CD4-positive, alpha-beta T cell treated with Interleukin-17A for 1 hour (primary cell): ENCODE measurements around the gene CCIN.
A peak's percentile ranks its signal among the peaks of the same experiment; 100 is the strongest.
"Not testable (repeated sequence)": the region's sequence is repeated elsewhere in the genome, so short reads cannot be mapped to it uniquely, and the experiment has no call there.

Experiments used
- DNase-seq: peaks from one replicate; pipeline ENCODE4 v3.0.0-alpha.2; 2020

CCIN gene

GRCh38 chr9:36169166-36169565, at the start of gene CCIN:
TSS of gene CCIN (plus strand) at chr9:36169388. CDS start at chr9:36169503, 115 bp downstream.
- DNase-seq: no peak

DNA sequence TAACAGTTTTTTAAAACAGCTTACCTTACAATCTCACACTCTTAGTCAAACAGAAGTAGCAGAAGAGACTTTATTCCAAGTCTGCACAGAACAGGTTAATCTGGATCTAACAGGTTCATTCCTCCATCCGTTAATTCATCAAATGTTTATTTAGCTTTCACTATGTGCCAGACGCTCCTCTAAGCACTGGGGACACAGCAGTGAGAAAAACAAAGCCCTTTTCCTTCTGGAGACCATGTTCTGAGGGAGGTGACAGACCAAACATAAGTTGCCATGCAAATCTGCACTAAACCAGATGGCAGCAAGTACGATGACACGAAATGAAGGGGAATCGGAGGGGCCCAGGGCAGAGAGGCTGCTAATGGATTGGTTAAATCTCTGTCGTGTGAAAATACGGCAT, 49.7 kb upstream of the CCIN start:
- no peak for DNase-seq

DNA sequence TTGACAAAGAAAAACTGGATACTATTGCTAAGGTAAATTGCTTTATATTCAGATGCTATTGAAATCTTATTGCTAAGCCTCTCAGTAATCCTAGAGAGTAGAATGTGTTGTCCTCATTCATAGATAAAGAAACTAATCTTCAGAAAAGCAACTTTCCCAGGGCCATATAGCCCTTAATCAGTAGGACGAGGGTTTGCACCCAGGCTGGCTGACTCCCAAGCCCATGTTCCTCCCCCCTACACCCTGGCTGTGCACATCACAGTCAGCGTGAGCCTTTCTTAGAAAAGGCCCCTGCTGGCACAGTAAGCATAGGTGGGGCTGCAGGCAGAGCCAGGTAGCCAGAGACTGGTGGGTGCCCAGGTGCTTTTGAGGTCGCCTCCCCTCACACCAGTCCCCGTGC, 48.5 kb upstream of the CCIN start:
- DNase-seq: no peak

DNA sequence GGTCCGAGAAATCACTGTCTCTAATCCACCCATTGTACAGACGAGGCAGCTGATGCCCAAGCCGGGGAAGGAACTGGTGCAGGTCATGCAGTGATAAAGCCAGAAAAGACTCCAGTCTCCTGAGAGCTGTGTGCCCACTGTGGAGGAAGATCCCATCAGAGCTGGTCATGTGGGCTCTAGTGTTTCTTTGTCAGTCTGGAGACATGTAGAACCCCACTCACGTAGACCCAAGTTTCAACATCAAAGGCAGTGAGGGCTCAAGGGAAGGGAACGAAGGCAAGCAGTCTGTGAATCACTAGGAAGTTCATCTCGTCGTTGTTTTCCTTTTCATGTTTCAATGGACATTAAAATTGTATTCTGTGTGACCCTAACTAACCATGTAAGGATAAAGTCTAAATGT, 47.2 kb upstream of the CCIN start:
- no peak for DNase-seq

DNA sequence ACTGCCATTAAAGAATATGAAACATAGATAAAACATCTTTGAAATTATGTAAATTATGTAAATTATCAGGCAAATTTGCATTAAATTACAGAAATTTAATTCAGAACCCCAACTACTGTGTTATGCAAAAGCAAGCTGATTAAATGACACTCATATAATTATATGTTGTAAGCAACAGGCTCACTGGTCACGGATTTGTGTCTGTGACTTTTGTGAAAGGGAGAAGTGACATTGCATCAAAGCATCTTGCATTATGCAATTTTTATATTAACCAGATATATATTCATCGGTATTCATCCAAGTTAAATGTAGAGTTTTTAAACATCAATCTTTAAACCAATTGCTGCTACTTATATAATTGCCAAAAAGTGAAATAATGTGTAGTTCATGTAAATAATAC, 45.7 kb upstream of the CCIN start:
- no peak for DNase-seq

GRCh38 chr9:36125062-36125855, 43.9 kb upstream of the CCIN start:
- DNase-seq: no peak

GRCh38 chr9:36126016-36126730, 43.0 kb upstream of the CCIN start:
- DNase-seq: no peak

GRCh38 chr9:36127652-36128244, 41.4 kb upstream of the CCIN start:
- peak; percentile 29 for DNase-seq

DNA sequence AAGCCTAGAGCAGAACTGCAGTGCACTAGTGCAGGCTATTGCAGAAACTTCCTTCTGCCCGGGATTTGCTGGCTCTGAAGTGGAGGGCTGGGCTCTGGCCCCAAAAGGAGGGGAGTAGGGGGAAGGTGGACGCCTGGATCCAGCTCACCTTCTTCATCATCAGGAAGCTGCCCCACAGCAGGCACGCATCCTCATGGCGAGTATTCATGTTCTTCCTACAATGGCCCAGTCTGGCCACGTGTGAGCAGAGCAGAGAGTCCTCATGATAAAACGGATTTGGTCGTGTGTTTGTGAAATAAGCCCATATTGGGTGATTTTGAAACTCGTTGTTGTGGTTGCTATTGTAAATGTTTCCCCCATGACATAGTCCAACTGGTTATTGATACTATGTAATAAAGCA, 40.8 kb upstream of the CCIN start:
- DNase-seq: no peak

DNA sequence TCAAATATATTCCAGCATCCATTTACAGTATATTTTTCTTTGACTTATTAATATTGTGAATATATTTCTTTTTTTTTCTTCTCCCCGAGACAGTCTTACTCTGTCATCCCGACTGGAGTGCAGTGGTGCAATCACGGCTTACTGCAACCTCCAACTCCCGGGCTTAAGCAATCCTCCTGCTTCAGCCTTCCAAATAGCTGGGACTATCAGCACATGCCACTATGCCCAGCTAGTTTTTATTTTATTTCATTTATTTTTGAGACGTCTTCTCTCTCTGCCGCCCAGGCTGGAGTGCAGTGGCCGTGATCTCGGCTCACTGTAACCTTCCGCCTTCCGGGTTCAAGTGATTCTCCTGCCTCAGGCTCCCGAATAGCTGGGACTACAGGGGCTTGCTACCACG, 40.0 kb upstream of the CCIN start:
- no peak for DNase-seq

GRCh38 chr9:36131666-36132065, 37.5 kb upstream of the CCIN start:
- not testable (repeated sequence) for DNase-seq

- no peak for DNase-seq
Observed at GRCh38 chr9:36132086-36132485, 37.1 kb upstream of the CCIN start.

DNA sequence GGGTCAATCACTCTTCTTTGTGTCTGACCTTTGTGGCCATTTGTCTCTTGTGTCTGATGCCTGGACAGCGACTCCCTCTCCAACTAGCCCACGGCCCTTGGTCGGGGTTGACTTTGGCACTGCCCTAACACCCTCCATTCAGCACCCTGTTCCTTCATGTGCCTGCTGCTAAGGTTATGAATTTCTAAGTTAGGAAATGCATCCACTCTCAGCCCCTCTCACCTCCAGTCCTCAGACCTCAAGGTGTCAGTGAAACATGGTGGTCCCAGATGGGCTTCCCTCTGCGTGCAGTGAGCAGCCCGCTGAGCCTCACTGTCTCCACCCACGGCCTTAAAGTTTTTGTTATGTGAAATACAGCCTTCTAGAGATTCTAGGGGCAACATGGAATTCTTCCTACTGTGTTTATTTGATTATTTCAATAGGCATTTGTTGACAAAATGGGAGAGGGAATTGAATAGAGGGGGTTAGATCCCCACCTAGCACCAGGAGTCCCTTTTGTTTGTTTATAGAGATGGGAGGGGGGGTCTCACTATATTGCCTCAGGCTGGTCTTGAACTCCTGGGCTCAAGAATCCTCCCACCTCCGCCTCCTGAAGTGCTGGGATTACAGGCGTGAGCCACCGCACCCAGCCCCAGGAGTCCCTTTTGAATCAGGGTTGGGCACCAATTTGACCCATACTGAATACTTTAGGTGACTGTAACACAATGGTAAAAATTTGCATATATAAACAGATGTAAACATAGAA, 34.3 kb upstream of the CCIN start:
- DNase-seq: no peak

- DNase-seq: no peak
Observed at GRCh38 chr9:36135741-36136271, 33.4 kb upstream of the CCIN start.

- peak; percentile 78 for DNase-seq
Observed at GRCh38 chr9:36136272-36136893, 32.8 kb upstream of the CCIN start, which contains the start of gene GLIPR2. TSS of gene GLIPR2 (plus strand) at chr9:36136733. CDS start at chr9:36136779, 46 bp downstream.

GRCh38 chr9:36136894-36137391, 32.2 kb upstream of the CCIN start:
- no peak for DNase-seq

GRCh38 chr9:36137392-36138004, 31.7 kb upstream of the CCIN start:
- DNase-seq: no peak

DNA sequence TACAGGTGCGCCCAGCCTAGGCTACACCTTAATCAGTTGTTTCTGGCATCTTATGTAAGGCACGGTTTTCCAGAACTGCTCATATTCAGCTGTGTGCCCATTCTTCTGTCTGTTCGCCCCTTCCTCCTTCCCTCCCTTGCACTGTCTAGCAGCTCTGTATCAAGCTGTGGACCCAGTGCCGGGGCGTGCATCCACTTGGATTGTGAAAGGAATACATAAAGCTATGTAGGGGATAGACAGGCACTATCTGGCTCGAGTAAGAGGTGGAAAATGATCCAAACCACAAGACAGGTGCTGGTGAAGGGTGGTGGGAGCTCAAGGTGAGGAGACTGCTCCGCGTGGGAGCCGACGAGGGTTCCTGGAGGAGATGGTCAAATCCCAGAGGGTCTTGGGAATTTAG, 30.7 kb upstream of the CCIN start:
- no peak for DNase-seq

DNA sequence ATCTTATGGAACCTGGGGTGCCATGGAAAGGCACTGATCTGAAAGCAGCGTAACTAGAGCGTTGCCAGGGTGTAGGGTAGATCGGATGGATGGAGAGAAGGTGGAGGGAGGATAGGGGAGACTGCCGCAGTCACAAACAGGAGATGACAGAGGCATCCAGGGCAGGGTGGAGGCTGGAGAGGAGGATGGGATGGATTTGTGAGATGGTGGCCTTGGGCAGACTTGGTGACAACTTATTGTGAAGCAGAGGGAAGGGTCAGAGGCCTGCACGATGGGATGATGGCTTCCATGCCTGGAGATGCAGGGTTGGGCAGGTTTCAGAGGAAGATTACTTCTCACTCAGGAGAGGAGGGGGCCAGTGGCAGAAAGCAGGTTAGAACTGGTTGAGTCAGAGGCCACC, 30.3 kb upstream of the CCIN start:
- no peak for DNase-seq

DNA sequence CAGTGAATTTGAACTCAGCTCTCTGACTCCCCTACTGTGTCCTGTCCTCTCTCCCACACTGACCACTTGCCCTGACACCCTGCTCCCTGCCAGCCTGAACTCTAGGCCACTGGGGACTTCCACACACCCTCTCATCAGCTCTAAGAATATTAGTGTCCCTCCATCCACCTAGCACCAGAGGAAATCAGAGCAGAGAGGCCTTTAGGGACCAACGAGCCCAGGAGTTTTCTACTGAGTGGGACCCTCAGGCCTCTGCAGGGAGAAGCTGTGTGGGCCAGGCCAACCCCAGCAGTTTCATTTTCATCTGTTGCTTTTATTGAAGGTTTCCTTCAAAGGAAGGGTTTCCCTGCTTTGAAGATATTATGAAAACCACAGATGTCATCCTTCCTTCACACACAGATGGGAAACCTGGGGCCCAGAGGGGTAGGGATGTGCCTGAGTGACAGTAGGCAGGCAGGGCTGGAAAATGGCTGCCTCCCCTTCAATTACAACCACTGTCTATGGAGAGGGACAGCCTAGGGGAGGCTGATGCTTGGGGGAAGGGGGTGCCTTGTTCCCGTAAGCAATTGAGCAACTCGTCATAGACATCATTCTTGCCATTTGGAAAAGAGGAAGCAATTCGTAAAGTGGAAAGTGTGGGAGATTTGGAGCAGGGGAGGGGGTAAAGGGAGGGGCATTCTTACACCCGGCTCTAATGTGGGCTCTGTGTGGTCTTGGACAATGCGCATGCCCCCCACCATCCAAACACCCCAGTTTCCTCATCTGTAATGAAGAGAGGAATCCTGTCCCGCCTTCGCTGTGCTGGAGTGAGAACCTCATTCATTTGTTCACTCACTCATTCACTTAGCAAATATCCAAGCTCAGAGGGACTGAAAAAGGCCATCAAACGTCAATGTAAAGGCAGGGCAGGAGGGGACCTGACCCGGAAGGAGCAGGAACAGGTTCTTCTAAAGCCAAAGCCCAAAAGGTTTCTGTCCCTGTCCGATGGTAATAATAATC, 28.8 kb upstream of the CCIN start:
- DNase-seq: peak; percentile 52
